Panc1 (cell line): ENCODE measurements around the gene SETD7. TPM values are rescaled to one million over a fixed set of nuclear protein-coding genes. Genes with fewer than 3 reads are reported as not detected.

Experiments
- ATAC-seq: fragments of 200-7000 bp; cut with Tn5 transposase; 2 replicates; pipeline ENCODE4 v1.9.1; 2020; ENCODE audit warnings: mild to moderate bottlenecking, moderate library complexity
- BruUV-seq: library from RNA; stranded (reverse); fragments of 400-500 nt; replicated peaks from 2 replicates; lab custom pipeline; 2021; lab: Mats Ljungman, UMichigan
- CTCF ChIA-PET: fragments of 300-600 bp; sonication (Branson Sonifier 250); formaldehyde crosslinking; loops from one replicate; lab custom pipeline; 2022; ENCODE audit warnings: antibody characterized with exemption; lab: Charles Lee
- POLR2A ChIA-PET: fragments of 300-600 bp; sonication (Branson Sonifier 250); formaldehyde crosslinking; loops from one replicate; lab custom pipeline; 2022; ENCODE audit warnings: antibody characterized with exemption; lab: Charles Lee
- DNase-seq: peaks from one replicate; pipeline ENCODE4 v3.0.0-alpha.2; 2010; ENCODE audit warnings: low read depth, low spot score
- H3K27ac ChIP-seq: 2 replicates; pipeline ENCODE4 v1.5.1; 2011; ENCODE audit warnings: mild to moderate bottlenecking, low read length, inconsistent platforms
- H3K27me3 ChIP-seq: fragments of 200-500 bp; sonication (Bioruptor generic); 2 replicates; pipeline ENCODE4 v1.6.0; 2014; ENCODE audit warnings: low read length, inconsistent platforms; ENCODE audit not compliant: control insufficient read depth, insufficient read depth
- H3K36me3 ChIP-seq: fragments of 200-500 bp; sonication (Bioruptor generic); 2 replicates; pipeline ENCODE4 v1.5.1; 2014; ENCODE audit warnings: inconsistent platforms, mild to moderate bottlenecking, low read length, moderate library complexity; ENCODE audit not compliant: control insufficient read depth, insufficient read depth
- H3K4me1 ChIP-seq: 2 replicates; pipeline ENCODE4 v1.5.1; 2011; ENCODE audit warnings: inconsistent platforms, mild to moderate bottlenecking, low read length, moderate library complexity; ENCODE audit not compliant: control insufficient read depth, insufficient read depth
- H3K4me3 ChIP-seq, 2 experiments: 2 replicates each; pipeline ENCODE4 v1.5.1; 2011 to 2012; ENCODE audit warnings: low read depth in 2 of 2, low read length in 2 of 2, mild to moderate bottlenecking in 2 of 2, inconsistent platforms in 1 of 2, moderate library complexity in 1 of 2
- H3K9me3 ChIP-seq: fragments of 200-500 bp; sonication (Bioruptor generic); 2 replicates; pipeline ENCODE4 v1.5.1; 2014; ENCODE audit warnings: low read depth, mild to moderate bottlenecking, inconsistent platforms, low read length, moderate library complexity; ENCODE audit not compliant: control insufficient read depth, insufficient read depth
- POLR2AphosphoS5 ChIP-seq: IDR thresholded peaks from 2 replicates; pipeline ENCODE4 v1.6.1; 2012; ENCODE audit warnings: mild to moderate bottlenecking, low read depth, low read length, moderate library complexity
- SIN3A ChIP-seq: IDR thresholded peaks from 2 replicates; pipeline ENCODE4 v1.6.1; 2012; ENCODE audit warnings: low read depth, mild to moderate bottlenecking, low read length, moderate library complexity, borderline replicate concordance; ENCODE audit not compliant: insufficient read depth
- TCF7L2 ChIP-seq: IDR thresholded peaks from 2 replicates; pipeline ENCODE4 v1.6.1; 2011; ENCODE audit warnings: mild to moderate bottlenecking, low read depth, low read length, inconsistent platforms
- in situ Hi-C: cut with HindIII; loops from 2 replicates; pipeline ENCODE4 v1.10.0; 2016; ENCODE audit warnings: low sequenced_read_pairs, low pct_unique_long_range_greater_than_20kb
- intact Hi-C: fragments of 100-400 bp; cut with micrococcal nuclease; formaldehyde crosslinking; loops from one replicate; pipeline ENCODE4 v1.10.0; 2022; ENCODE audit not compliant: unreplicated experiment
- total RNA-seq: library from RNA; stranded (reverse); gene quantifications from one replicate; pipeline ENCODE4 v1.2.1, GENCODE V29; 2021; ENCODE audit not compliant: unreplicated experiment
- TF ChIP-seq, protein P1 (sequence below), 2 experiments: IDR thresholded peaks; 2 replicates each; pipeline ENCODE4 v1.6.1; 2011 to 2012; ENCODE audit warnings: low read depth in 2 of 2, control low read depth in 1 of 2, low read length in 1 of 2, mild to moderate bottlenecking in 1 of 2, moderate library complexity in 1 of 2; ENCODE audit not compliant: insufficient read depth in 1 of 2
- TF ChIP-seq, protein P2 (sequence below): fragments of 450-650 bp; IDR thresholded peaks from 2 replicates; pipeline ENCODE4 v1.5.1; 2017; ENCODE audit warnings: mild to moderate bottlenecking

SETD7 gene
- total RNA-seq, 1 experiment from 2014 or later, result 24.8 TPM

DNA sequence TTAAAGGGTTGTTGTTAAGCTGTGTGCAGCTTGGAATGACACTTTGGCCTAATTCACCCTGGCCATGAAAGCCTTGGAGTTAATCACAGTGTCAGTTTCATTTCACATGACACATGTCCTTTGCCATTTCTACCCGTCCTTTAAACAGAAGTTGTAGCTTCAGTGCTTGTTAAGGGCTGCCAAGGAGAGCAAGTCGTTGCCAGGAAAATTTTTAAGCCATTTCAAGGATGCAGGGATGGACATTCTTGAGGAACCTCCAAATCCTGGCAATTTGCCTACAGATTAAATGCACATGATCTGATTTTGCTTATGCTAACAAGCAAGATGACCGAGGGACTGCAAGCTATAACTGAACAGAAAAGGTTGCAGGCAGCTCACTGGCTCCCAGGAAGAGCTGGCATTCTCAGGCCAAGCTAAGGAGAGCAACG, 40.5 kb downstream of the SETD7 start:
- in situ Hi-C loops (no loop called here), intact Hi-C loops (no loop called here)
- H3K9me3 ChIP-seq, result no peaks in the 10 kb centered on the region
- ATAC-seq (no peak), DNase-seq (no peak)
- ChIA-PET CTCF (no interaction called here), POLR2A (no interaction called here)
- no peak overlapping the region for H3K27ac ChIP-seq
- H3K4me1 ChIP-seq, result no peaks in the 10 kb centered on the region
- no peaks in the 10 kb centered on the region for H3K27me3 ChIP-seq
- TF ChIP-seq, protein P1, sequence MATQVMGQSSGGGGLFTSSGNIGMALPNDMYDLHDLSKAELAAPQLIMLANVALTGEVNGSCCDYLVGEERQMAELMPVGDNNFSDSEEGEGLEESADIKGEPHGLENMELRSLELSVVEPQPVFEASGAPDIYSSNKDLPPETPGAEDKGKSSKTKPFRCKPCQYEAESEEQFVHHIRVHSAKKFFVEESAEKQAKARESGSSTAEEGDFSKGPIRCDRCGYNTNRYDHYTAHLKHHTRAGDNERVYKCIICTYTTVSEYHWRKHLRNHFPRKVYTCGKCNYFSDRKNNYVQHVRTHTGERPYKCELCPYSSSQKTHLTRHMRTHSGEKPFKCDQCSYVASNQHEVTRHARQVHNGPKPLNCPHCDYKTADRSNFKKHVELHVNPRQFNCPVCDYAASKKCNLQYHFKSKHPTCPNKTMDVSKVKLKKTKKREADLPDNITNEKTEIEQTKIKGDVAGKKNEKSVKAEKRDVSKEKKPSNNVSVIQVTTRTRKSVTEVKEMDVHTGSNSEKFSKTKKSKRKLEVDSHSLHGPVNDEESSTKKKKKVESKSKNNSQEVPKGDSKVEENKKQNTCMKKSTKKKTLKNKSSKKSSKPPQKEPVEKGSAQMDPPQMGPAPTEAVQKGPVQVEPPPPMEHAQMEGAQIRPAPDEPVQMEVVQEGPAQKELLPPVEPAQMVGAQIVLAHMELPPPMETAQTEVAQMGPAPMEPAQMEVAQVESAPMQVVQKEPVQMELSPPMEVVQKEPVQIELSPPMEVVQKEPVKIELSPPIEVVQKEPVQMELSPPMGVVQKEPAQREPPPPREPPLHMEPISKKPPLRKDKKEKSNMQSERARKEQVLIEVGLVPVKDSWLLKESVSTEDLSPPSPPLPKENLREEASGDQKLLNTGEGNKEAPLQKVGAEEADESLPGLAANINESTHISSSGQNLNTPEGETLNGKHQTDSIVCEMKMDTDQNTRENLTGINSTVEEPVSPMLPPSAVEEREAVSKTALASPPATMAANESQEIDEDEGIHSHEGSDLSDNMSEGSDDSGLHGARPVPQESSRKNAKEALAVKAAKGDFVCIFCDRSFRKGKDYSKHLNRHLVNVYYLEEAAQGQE (IDR thresholded peaks at IDR 0.05; ENCODE audit: insufficient read depth in 1 of 2, low read depth in 2 of 2, low read length in 1 of 2), result no peak
- no peak for TF ChIP-seq SIN3A
- H3K36me3 ChIP-seq, result peaks cover 3% of the 10 kb centered on the region; the same call in 1 of the 2 replicates
- BruUV-seq, result no TSS peak
- H3K4me3 ChIP-seq, result no peak overlapping the region

DNA sequence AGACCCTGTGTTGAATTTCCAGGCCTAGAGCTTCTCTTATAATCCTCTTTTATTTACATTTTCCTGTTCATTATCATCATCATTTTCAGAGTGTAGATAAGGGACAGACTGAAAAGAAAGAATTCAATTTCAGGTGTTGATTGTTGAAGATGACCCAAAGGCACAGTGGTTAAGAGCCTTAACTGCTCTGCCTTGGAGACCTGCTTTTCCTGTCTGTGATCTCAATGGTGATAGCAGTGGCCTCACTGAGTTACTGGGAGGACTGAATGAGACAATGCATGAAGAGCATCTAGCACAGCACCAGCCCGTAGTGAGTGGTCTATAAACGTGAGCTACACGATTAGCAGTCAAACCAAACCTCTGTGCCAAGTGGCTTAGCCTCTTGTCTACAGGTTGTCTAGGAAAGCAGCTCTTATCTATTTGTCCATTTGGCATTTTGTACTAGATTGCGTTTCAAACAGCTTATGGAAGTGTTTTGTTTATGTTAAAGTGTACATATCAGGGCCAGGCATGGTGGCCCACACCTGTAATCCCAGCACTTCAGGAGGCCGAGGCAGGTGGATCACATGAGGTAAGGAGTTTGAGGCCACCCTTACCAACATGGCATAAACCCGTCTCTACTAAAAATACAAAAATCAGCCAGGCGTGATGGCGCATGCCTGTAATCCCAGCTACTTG, 41.5 kb downstream of the SETD7 start:
- no peaks in the 10 kb centered on the region for H3K27me3 ChIP-seq
- H3K9me3 ChIP-seq, result no peaks in the 10 kb centered on the region
- BruUV-seq, result no TSS peak
- TF ChIP-seq SIN3A (no peak), POLR2AphosphoS5 (no peak), TCF7L2 (no peak)
- TF ChIP-seq, protein P1 (IDR thresholded peaks at IDR 0.05; ENCODE audit: insufficient read depth in 1 of 2, low read depth in 2 of 2, low read length in 1 of 2), result no peak
- TF ChIP-seq, protein P2, sequence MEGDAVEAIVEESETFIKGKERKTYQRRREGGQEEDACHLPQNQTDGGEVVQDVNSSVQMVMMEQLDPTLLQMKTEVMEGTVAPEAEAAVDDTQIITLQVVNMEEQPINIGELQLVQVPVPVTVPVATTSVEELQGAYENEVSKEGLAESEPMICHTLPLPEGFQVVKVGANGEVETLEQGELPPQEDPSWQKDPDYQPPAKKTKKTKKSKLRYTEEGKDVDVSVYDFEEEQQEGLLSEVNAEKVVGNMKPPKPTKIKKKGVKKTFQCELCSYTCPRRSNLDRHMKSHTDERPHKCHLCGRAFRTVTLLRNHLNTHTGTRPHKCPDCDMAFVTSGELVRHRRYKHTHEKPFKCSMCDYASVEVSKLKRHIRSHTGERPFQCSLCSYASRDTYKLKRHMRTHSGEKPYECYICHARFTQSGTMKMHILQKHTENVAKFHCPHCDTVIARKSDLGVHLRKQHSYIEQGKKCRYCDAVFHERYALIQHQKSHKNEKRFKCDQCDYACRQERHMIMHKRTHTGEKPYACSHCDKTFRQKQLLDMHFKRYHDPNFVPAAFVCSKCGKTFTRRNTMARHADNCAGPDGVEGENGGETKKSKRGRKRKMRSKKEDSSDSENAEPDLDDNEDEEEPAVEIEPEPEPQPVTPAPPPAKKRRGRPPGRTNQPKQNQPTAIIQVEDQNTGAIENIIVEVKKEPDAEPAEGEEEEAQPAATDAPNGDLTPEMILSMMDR, result no peak
- ChIA-PET POLR2A (interaction anchor here (0.5 kb wide), 1 partner anchor 157 kb away, joined by 4 read pairs; no protein-coding TSS in a partner anchor), CTCF (no interaction called here)
- in situ Hi-C loops (no loop called here), intact Hi-C loops (no loop called here)
- H3K27ac ChIP-seq, result no peak overlapping the region
- H3K4me3 ChIP-seq, result no peak overlapping the region
- H3K4me1 ChIP-seq, result no peaks in the 10 kb centered on the region
- no peak for DNase-seq
- ATAC-seq, result no peak
- no peaks in the 10 kb centered on the region for H3K36me3 ChIP-seq
